Vagina (tissue), 2 donors: Measurements from ENCODE around the gene NOP9.

Source experiments
- POLR2A ChIP-seq, 2 donors: fragments of 450-650 bp; IDR thresholded peaks; one replicate each; pipeline ENCODE4 v1.6.1; 2017; ENCODE audit warnings: antibody characterized with exemption in 2 of 2, mild to moderate bottlenecking in 2 of 2, moderate library complexity in 2 of 2
- TF ChIP-seq, protein P1 (sequence below), 3 experiments: fragments of 450-650 bp in 2 of 3; fragments of 200-600 bp in 1 of 3; sonication (generic) in 1 of 3; IDR thresholded peaks; one replicate each; pipeline ENCODE4 v1.5.1; 2017 to 2019; ENCODE audit warnings: antibody characterized with exemption in 3 of 3, mild to moderate bottlenecking in 2 of 3, moderate library complexity in 2 of 3

DNA sequence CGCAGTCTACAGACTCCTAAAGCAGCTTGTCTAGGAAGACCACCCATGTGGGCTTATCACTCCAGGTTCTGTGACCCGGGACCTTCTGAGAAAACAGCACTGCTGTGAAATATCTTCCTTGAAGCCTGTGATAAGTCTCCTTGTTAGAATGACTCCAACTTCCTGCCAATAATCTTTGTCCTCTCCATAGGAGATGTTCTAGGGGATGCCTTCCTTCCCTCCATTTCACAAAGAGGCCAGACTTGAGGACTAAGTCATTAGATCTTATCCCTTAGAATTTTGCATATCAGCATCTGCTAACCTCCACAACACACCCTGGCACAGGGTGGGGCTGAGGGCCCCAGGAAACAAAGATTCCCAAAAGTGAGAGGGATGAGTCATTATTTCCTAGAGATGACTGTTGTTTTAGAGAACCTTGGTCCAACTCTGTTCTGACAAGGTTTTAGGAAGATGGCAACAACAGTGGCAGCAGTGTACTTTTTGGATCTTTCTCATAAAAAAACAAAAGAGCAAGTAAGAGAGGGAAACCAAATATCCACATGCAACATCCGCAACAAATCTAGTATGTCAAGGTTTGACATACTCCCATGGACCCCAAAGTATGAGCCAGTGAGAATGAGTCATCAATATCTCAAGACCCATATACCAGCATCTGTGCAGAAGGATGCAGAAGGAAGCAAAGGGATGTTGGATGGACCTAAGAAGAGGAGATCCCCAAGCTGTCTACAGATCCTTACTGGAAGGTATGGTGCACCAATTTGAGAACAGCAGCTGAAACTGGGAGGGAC lies 17.7 kb downstream of the NOP9 start:
- TF ChIP-seq, protein P1, sequence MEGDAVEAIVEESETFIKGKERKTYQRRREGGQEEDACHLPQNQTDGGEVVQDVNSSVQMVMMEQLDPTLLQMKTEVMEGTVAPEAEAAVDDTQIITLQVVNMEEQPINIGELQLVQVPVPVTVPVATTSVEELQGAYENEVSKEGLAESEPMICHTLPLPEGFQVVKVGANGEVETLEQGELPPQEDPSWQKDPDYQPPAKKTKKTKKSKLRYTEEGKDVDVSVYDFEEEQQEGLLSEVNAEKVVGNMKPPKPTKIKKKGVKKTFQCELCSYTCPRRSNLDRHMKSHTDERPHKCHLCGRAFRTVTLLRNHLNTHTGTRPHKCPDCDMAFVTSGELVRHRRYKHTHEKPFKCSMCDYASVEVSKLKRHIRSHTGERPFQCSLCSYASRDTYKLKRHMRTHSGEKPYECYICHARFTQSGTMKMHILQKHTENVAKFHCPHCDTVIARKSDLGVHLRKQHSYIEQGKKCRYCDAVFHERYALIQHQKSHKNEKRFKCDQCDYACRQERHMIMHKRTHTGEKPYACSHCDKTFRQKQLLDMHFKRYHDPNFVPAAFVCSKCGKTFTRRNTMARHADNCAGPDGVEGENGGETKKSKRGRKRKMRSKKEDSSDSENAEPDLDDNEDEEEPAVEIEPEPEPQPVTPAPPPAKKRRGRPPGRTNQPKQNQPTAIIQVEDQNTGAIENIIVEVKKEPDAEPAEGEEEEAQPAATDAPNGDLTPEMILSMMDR (IDR thresholded peaks at IDR 0.05): no peak
- TF ChIP-seq POLR2A (IDR thresholded peaks at IDR 0.05): no peak
